Endothelial cell of umbilical vein (primary cell): ENCODE measurements around the gene EDAR. TPM values are rescaled to one million over a fixed set of nuclear protein-coding genes. Genes with fewer than 3 reads are reported as not detected.

Source experiments
- BruUV-seq: library from RNA; stranded (reverse); fragments of 400-500 nt; replicated peaks from 2 replicates; lab custom pipeline; 2021; lab: Mats Ljungman, UMichigan
- CTCF ChIA-PET: fragments of 300-600, 350-600 bp; sonication (Branson Sonifier 250); formaldehyde crosslinking; loops from one replicate; lab custom pipeline; 2021; ENCODE audit warnings: antibody characterized with exemption, inconsistent platforms; lab: Charles Lee
- POLR2A ChIA-PET: fragments of 300-600, 350-600 bp; sonication (Branson Sonifier 250); formaldehyde crosslinking; loops from one replicate; lab custom pipeline; 2021; ENCODE audit warnings: antibody characterized with exemption, inconsistent platforms; lab: Charles Lee
- DNase-seq: peaks from one replicate; pipeline ENCODE4 v3.0.0-alpha.2; 2011; ENCODE audit warnings: low read depth, low spot score
- FAIRE-seq: peaks from 2 replicates; lab custom pipeline; 2011; peaks lifted over from hg19 to GRCh38; lab: Jason Lieb, UNC
- H2AFZ ChIP-seq: 2 replicates; pipeline ENCODE4 v1.6.0; 2012; ENCODE audit warnings: low read depth, low read length, control low read depth, inconsistent platforms
- H3K27ac ChIP-seq: 2 replicates; pipeline ENCODE4 v1.5.1; 2011; ENCODE audit warnings: low read depth, mild to moderate bottlenecking, control low read depth, low read length, moderate library complexity; ENCODE audit not compliant: insufficient read depth
- H3K27me3 ChIP-seq, 2 experiments: 2 replicates each; pipeline versions ENCODE4 v1.6.0 to v1.6.1; 2011; ENCODE audit warnings: low read length in 2 of 2, mixed read lengths in 1 of 2; ENCODE audit not compliant: control insufficient read depth in 2 of 2, insufficient read depth in 2 of 2
- H3K36me3 ChIP-seq, 2 experiments: 2 replicates in 1 of 2; 3 replicates in 1 of 2; pipeline ENCODE4 v1.5.1; 2011; ENCODE audit warnings: low read length in 2 of 2, mild to moderate bottlenecking in 1 of 2, moderate library complexity in 1 of 2; ENCODE audit not compliant: control insufficient read depth in 2 of 2, insufficient read depth in 2 of 2; ENCODE audit errors: extremely low read depth in 1 of 2
- H3K4me1 ChIP-seq: 3 replicates; pipeline ENCODE4 v1.5.1; 2011; ENCODE audit warnings: mild to moderate bottlenecking, low read length; ENCODE audit not compliant: control insufficient read depth, insufficient read depth; ENCODE audit errors: extremely low read depth
- H3K4me2 ChIP-seq: 2 replicates; pipeline ENCODE4 v1.6.1; 2011; ENCODE audit warnings: low read length, control low read depth, mixed read lengths; ENCODE audit not compliant: insufficient read depth
- H3K4me3 ChIP-seq, 3 experiments: fragments of 200-600 bp in 1 of 3; sonication (generic), shearing (Covaris generic) in 1 of 3; replicated peaks in 1 of 3; 2 replicates each; pipeline ENCODE4 v1.5.1; 2011 to 2016; ENCODE audit warnings: control low read depth in 3 of 3, low read length in 3 of 3, mild to moderate bottlenecking in 2 of 3, inconsistent platforms in 1 of 3, low read depth in 1 of 3, moderate library complexity in 1 of 3; ENCODE audit not compliant: insufficient read depth in 1 of 3
- H3K79me2 ChIP-seq: 2 replicates; pipeline ENCODE4 v1.6.0; 2012; ENCODE audit warnings: low read length, inconsistent platforms; ENCODE audit not compliant: control insufficient read depth, insufficient read depth
- H3K9ac ChIP-seq: replicated peaks from 2 replicates; pipeline ENCODE3; 2011; ENCODE audit warnings: low read length, control low read depth; ENCODE audit not compliant: insufficient read depth; ENCODE audit errors: extremely low read depth
- H3K9me1 ChIP-seq: replicated peaks from 3 replicates; pipeline ENCODE4 v1.6.0; 2011; ENCODE audit warnings: mild to moderate bottlenecking, low read length; ENCODE audit not compliant: control insufficient read depth, insufficient read depth; ENCODE audit errors: extremely low read depth
- H3K9me3 ChIP-seq: replicated peaks from 2 replicates; pipeline ENCODE4 v1.5.1; 2012; ENCODE audit warnings: low read length, inconsistent platforms; ENCODE audit not compliant: control insufficient read depth, insufficient read depth
- H4K20me1 ChIP-seq: replicated peaks from 2 replicates; pipeline ENCODE3; 2011; ENCODE audit warnings: mild to moderate bottlenecking, low read length; ENCODE audit not compliant: control insufficient read depth, insufficient read depth; ENCODE audit errors: extremely low read depth
- CTCF ChIP-seq, 2 donors: IDR thresholded peaks; 1 replicate in 1 of 2; 2 replicates in 1 of 2; pipeline ENCODE4 v1.5.1; 2011; ENCODE audit warnings: low read length in 2 of 2, mild to moderate bottlenecking in 2 of 2, moderate library complexity in 2 of 2, control low read depth in 1 of 2, inconsistent platforms in 1 of 2, low read depth in 1 of 2; ENCODE audit not compliant: insufficient read depth in 1 of 2; ENCODE audit errors: extremely low read depth in 1 of 2
- EZH2 ChIP-seq: IDR thresholded peaks from 2 replicates; pipeline ENCODE4 v1.6.1; 2012; ENCODE audit warnings: borderline replicate concordance, low read depth, mild to moderate bottlenecking, moderate library complexity, low read length, inconsistent platforms; ENCODE audit not compliant: severe bottlenecking
- FOS ChIP-seq: IDR thresholded peaks from 2 replicates; pipeline ENCODE4 v1.6.1; 2011; ENCODE audit warnings: mild to moderate bottlenecking, low read length, moderate library complexity, borderline replicate concordance; ENCODE audit not compliant: insufficient read depth
- GATA2 ChIP-seq: IDR thresholded peaks from 2 replicates; pipeline ENCODE4 v1.7.0; 2011; ENCODE audit warnings: low read depth, mild to moderate bottlenecking, moderate library complexity, mixed read lengths, low read length; ENCODE audit not compliant: insufficient read length, insufficient read depth
- JUN ChIP-seq: IDR thresholded peaks from 2 replicates; pipeline ENCODE4 v1.6.1; 2011; ENCODE audit warnings: borderline replicate concordance, low read depth; ENCODE audit not compliant: insufficient read length, insufficient read depth
- MAX ChIP-seq: IDR thresholded peaks from 2 replicates; pipeline ENCODE4 v1.6.1; 2011; ENCODE audit not compliant: insufficient read depth, insufficient read length
- MYC ChIP-seq: IDR thresholded peaks from one replicate; pipeline ENCODE4 v1.6.1; 2011; ENCODE audit warnings: mild to moderate bottlenecking, low read depth, low read length
- POLR2A ChIP-seq: IDR thresholded peaks from 2 replicates; pipeline ENCODE4 v1.6.1; 2012; ENCODE audit warnings: low read depth, mild to moderate bottlenecking, control low read depth, low read length
- POLR2AphosphoS5 ChIP-seq: IDR thresholded peaks from 2 replicates; pipeline ENCODE4 v1.6.1; 2012; ENCODE audit warnings: low read depth, mild to moderate bottlenecking, control low read depth, low read length, moderate library complexity; ENCODE audit not compliant: insufficient read depth
- dilution Hi-C: fragments of 300-500 bp; cut with MboI; formaldehyde crosslinking; loops from one replicate; pipeline ENCODE4 v1.15.0; 2019; ENCODE audit warnings: low sequenced_read_pairs; ENCODE audit not compliant: extremely low pct_ligation_motif_present
- intact Hi-C: fragments of 100-400 bp; cut with micrococcal nuclease; formaldehyde crosslinking; loops from one replicate; pipeline ENCODE4 v1.10.0; 2022
- polyA plus RNA-seq, 4 experiments: library from polyadenylated mRNA; depleted of rRNA in 3 of 4; stranded (reverse) in 3 of 4; unstranded in 1 of 4; fragments of >200 nt; gene quantifications; 2 replicates each; pipeline versions ENCODE4 v1.2.1 to v1.2.3, GENCODE V29; 2011 to 2012; ENCODE audit warnings: missing spikeins in 1 of 4
- total RNA-seq: library from RNA; stranded (reverse); gene quantifications from 2 replicates; pipeline ENCODE4 v1.2.3, GENCODE V29; 2021

Gene EDAR
- total and polyA plus RNA-seq, 2 donors (not counting 3 experiments of a cell fraction or from before 2014, with no cell fraction given): not detected

GRCh38 chr2:108896741-108897140 lies 92.3 kb downstream of the EDAR start:
- Histone ChIP-seq H4K20me1 (no peaks in the 10 kb centered on the region), H3K27ac (no peak overlapping the region), H3K27me3 (peaks cover 2 to 3% of the 10 kb centered on the region in 2 experiments), H3K9me1 (no peaks in the 10 kb centered on the region), H3K79me2 (no peaks in the 10 kb centered on the region), H3K9me3 (no peaks in the 10 kb centered on the region), H3K9ac (no peak overlapping the region), H3K4me1 (no peaks in the 10 kb centered on the region), H3K4me3 (no peak overlapping the region), H3K36me3 (no peaks in the 10 kb centered on the region), H3K4me2 (no peak overlapping the region), H2AFZ (no peak overlapping the region)
- DNase-seq (no peak), FAIRE-seq (no peak)
- CTCF ChIA-PET: no interaction called here
- no TSS peak for BruUV-seq
- TF ChIP-seq MAX (no peak), POLR2AphosphoS5 (no peak), CTCF (IDR thresholded peaks at IDR 0.05; ENCODE audit: extremely low read depth in 1 of 2, insufficient read depth in 1 of 2, low read depth in 1 of 2, low read length in 2 of 2) (no peak), POLR2A (no peak), EZH2 (no peak), FOS (no peak), GATA2 (no peak), JUN (no peak), MYC (no peak)
- POLR2A ChIA-PET: no interaction called here
- dilution Hi-C loops: no loop called here
- intact Hi-C loops: no loop called here
